Ishikawa (cell line): Measurements from ENCODE around the gene ATF7.

Experiments used
- CREB1 ChIP-seq: IDR thresholded peaks from 2 replicates; pipeline ENCODE4 v1.6.1; 2012; ENCODE audit warnings: low read depth
- EP300 ChIP-seq: IDR thresholded peaks from 2 replicates; pipeline ENCODE4 v1.6.1; 2012; ENCODE audit warnings: borderline replicate concordance
- MAX ChIP-seq: IDR thresholded peaks from 2 replicates; pipeline ENCODE4 v1.6.1; 2012
- NFIC ChIP-seq: IDR thresholded peaks from 2 replicates; pipeline ENCODE4 v1.6.1; 2012
- REST ChIP-seq: IDR thresholded peaks from 2 replicates; pipeline ENCODE4 v1.6.1; 2012; ENCODE audit warnings: low read depth, mild to moderate bottlenecking
- ZBTB7A ChIP-seq: IDR thresholded peaks from 2 replicates; pipeline ENCODE4 v1.6.1; 2012; ENCODE audit warnings: low read depth

- no peak for TF ChIP-seq EP300
- no peak for TF ChIP-seq REST
- TF ChIP-seq MAX = no peak
- TF ChIP-seq ZBTB7A = no peak
- TF ChIP-seq NFIC = no peak
- no peak for TF ChIP-seq CREB1
Observed at GRCh38 chr12:53459097-53459496, 167.1 kb downstream of the ATF7 start.
